Fibroblast of lung (primary cell): Measurements from ENCODE around the gene OTOA. TPM values are rescaled to one million over a fixed set of nuclear protein-coding genes. Genes with fewer than 3 reads are reported as not detected.
"Not testable (repeated sequence)": the region's sequence is repeated elsewhere in the genome, so short reads cannot be mapped to it uniquely, and the experiment has no call there.

Source experiments
- DNase-seq, 2 donors: peaks; one replicate each; pipeline versions ENCODE4 v3.0.0 to v3.0.0-alpha.2; 2010; ENCODE audit warnings: low read depth in 2 of 2
- H2AFZ ChIP-seq: 2 replicates; pipeline ENCODE4 v1.5.1; 2012; ENCODE audit warnings: low read length, control low read depth, inconsistent platforms
- H3K27ac ChIP-seq: 2 replicates; pipeline ENCODE4 v1.5.1; 2011; ENCODE audit warnings: low read length, control low read depth; ENCODE audit not compliant: insufficient read depth
- H3K27me3 ChIP-seq: 2 replicates; pipeline ENCODE4 v1.5.1; 2011; ENCODE audit warnings: mild to moderate bottlenecking, low read length; ENCODE audit not compliant: control insufficient read depth, insufficient read depth
- H3K36me3 ChIP-seq: 2 replicates; pipeline ENCODE4 v1.5.1; 2011; ENCODE audit warnings: low read length; ENCODE audit not compliant: control insufficient read depth, insufficient read depth
- H3K4me1 ChIP-seq: 2 replicates; pipeline ENCODE4 v1.5.1; 2011; ENCODE audit warnings: low read length; ENCODE audit not compliant: control insufficient read depth, insufficient read depth; ENCODE audit errors: extremely low read depth
- H3K4me2 ChIP-seq: 2 replicates; pipeline ENCODE4 v1.5.1; 2011; ENCODE audit warnings: low read length, control low read depth; ENCODE audit not compliant: insufficient read depth; ENCODE audit errors: extremely low read depth
- H3K4me3 ChIP-seq, 4 experiments: fragments of 200-600 bp in 1 of 4; sonication (generic) in 1 of 4; replicated peaks in 1 of 4; 2 replicates each; pipeline ENCODE4 v1.5.1; 2011 to 2016; ENCODE audit warnings: low read length in 4 of 4, low read depth in 3 of 4, mild to moderate bottlenecking in 3 of 4, control low read depth in 2 of 4, inconsistent platforms in 1 of 4, mixed read lengths in 1 of 4; ENCODE audit not compliant: insufficient read depth in 1 of 4; ENCODE audit errors: control extremely low read depth in 1 of 4
- H3K79me2 ChIP-seq: 2 replicates; pipeline ENCODE4 v1.5.1; 2012; ENCODE audit warnings: mild to moderate bottlenecking, low read length, inconsistent platforms; ENCODE audit not compliant: control insufficient read depth, insufficient read depth
- H3K9ac ChIP-seq: 2 replicates; pipeline ENCODE4 v1.5.1; 2011; ENCODE audit warnings: mild to moderate bottlenecking, low read length, control low read depth; ENCODE audit not compliant: insufficient read depth
- H3K9me3 ChIP-seq: 2 replicates; pipeline ENCODE4 v1.5.1; 2012; ENCODE audit warnings: low read depth, low read length; ENCODE audit not compliant: control insufficient read depth, insufficient read depth
- H4K20me1 ChIP-seq: 2 replicates; pipeline ENCODE4 v1.5.1; 2011; ENCODE audit warnings: low read length; ENCODE audit not compliant: control insufficient read depth, insufficient read depth; ENCODE audit errors: extremely low read depth
- EZH2 ChIP-seq: IDR thresholded peaks from 2 replicates; pipeline ENCODE4 v1.5.1; 2012; ENCODE audit warnings: low read length, control low read depth, mild to moderate bottlenecking; ENCODE audit errors: missing control alignments
- polyA plus RNA-seq, 2 donors: library from polyadenylated mRNA; depleted of rRNA in 1 of 2; stranded (reverse) in 1 of 2; unstranded in 1 of 2; fragments of >200 nt; gene quantifications; 2 replicates each; pipeline ENCODE4 v1.2.1, GENCODE V29; 2011 to 2012; ENCODE audit warnings: missing spikeins in 1 of 2
- total RNA-seq: library from RNA; depleted of rRNA; stranded (reverse); fragments of >200 nt; gene quantifications from 2 replicates; pipeline ENCODE4 v1.2.1, GENCODE V29; 2014
- TF ChIP-seq, protein P1 (sequence below), 2 donors: IDR thresholded peaks in 1 of 2; conservative IDR thresholded peaks in 1 of 2; 1 replicate in 1 of 2; 2 replicates in 1 of 2; pipeline ENCODE4 v1.5.1; 2011 to 2012; ENCODE audit warnings: low read length in 2 of 2, control low read depth in 1 of 2, inconsistent platforms in 1 of 2, low read depth in 1 of 2, mild to moderate bottlenecking in 1 of 2

Gene OTOA
- total and polyA plus RNA-seq, 2 donors (not counting 1 experiment from before 2014, with no cell fraction given) = 0.17 TPM; not detected in 1

DNA sequence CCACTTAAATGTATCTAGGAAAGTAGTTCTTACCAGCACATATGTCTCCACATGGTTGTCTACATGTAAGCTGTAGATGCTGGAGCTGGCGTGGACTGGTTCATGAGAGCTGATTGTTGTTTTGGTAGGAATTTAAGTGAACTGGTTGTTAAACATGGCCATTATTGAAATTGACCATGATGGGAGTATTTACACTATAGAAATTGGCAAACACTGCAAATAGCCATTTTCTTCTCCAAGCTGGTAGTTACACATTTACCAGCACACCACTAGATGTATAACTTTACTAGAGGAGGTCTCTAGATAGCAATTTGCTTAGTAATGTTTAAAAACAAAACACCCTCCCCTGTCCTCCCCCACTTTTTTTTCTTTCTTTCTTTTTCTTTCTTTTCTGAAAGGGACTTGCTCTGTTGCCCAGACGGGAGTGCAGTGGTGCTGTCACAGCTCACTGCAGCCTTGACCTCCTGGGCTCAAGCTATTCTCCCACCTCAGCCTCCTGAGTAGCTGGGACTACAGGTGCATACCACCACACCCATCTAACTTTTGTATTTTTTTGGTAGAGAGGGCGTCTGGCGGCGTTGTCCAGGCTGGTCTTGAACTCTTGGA lies 35.5 kb upstream of the OTOA start:
- Histone ChIP-seq H2AFZ (no peak overlapping the region), H3K79me2 (no peaks in the 10 kb centered on the region), H3K4me2 (no peak overlapping the region), H3K9me3 (no peaks in the 10 kb centered on the region), H3K27me3 (no peaks in the 10 kb centered on the region), H3K27ac (peak overlapping the region; percentile 85), H3K4me3 (no peak overlapping the region), H3K4me1 (peaks cover 14% of the 10 kb centered on the region), H4K20me1 (no peaks in the 10 kb centered on the region), H3K9ac (no peak overlapping the region), H3K36me3 (peaks cover 7% of the 10 kb centered on the region)
- TF ChIP-seq, protein P1, sequence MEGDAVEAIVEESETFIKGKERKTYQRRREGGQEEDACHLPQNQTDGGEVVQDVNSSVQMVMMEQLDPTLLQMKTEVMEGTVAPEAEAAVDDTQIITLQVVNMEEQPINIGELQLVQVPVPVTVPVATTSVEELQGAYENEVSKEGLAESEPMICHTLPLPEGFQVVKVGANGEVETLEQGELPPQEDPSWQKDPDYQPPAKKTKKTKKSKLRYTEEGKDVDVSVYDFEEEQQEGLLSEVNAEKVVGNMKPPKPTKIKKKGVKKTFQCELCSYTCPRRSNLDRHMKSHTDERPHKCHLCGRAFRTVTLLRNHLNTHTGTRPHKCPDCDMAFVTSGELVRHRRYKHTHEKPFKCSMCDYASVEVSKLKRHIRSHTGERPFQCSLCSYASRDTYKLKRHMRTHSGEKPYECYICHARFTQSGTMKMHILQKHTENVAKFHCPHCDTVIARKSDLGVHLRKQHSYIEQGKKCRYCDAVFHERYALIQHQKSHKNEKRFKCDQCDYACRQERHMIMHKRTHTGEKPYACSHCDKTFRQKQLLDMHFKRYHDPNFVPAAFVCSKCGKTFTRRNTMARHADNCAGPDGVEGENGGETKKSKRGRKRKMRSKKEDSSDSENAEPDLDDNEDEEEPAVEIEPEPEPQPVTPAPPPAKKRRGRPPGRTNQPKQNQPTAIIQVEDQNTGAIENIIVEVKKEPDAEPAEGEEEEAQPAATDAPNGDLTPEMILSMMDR (conservative IDR thresholded peaks at IDR 0.05 in 1 of 2, IDR thresholded peaks at IDR 0.05 in 1 of 2; ENCODE audit: low read depth in 1 of 2, low read length in 2 of 2) = no peak
- TF ChIP-seq EZH2 = no peak
- DNase-seq = no peak

DNA sequence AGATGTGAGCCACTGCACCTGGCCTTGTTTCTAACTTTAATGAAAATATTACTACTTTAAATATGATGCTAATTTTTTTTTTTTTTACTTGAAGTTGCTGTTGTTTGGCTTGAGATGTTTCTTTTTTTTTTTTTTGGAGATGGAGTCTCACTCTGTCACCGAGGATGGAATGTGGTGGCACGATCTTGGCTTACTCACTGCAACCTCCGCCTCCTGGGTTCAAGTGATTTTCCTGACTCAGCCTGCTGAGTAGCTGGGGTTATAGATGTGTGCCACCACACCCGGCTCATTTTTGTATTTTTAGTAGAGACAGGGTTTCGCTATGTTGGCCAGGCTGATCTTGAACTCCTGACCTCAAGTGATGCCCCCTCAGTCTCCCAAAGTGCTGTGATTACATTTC lies 35.0 kb upstream of the OTOA start:
- peaks cover 7% of the 10 kb centered on the region for H3K36me3 ChIP-seq
- peak in 1 of 2 donors; percentile 52 for DNase-seq
- TF ChIP-seq, protein P1 (conservative IDR thresholded peaks at IDR 0.05 in 1 of 2, IDR thresholded peaks at IDR 0.05 in 1 of 2; ENCODE audit: low read depth in 1 of 2, low read length in 2 of 2) = no peak
- no peak for TF ChIP-seq EZH2
- H3K79me2 ChIP-seq = no peaks in the 10 kb centered on the region
- H4K20me1 ChIP-seq = no peaks in the 10 kb centered on the region
- H3K27ac ChIP-seq = peak overlapping the region; percentile 85
- peaks cover 14% of the 10 kb centered on the region for H3K4me1 ChIP-seq
- no peak overlapping the region for H2AFZ ChIP-seq
- H3K9me3 ChIP-seq = no peaks in the 10 kb centered on the region
- H3K4me3 ChIP-seq = no peak overlapping the region
- H3K4me2 ChIP-seq = no peak overlapping the region
- H3K27me3 ChIP-seq = no peaks in the 10 kb centered on the region
- H3K9ac ChIP-seq = no peak overlapping the region

DNA sequence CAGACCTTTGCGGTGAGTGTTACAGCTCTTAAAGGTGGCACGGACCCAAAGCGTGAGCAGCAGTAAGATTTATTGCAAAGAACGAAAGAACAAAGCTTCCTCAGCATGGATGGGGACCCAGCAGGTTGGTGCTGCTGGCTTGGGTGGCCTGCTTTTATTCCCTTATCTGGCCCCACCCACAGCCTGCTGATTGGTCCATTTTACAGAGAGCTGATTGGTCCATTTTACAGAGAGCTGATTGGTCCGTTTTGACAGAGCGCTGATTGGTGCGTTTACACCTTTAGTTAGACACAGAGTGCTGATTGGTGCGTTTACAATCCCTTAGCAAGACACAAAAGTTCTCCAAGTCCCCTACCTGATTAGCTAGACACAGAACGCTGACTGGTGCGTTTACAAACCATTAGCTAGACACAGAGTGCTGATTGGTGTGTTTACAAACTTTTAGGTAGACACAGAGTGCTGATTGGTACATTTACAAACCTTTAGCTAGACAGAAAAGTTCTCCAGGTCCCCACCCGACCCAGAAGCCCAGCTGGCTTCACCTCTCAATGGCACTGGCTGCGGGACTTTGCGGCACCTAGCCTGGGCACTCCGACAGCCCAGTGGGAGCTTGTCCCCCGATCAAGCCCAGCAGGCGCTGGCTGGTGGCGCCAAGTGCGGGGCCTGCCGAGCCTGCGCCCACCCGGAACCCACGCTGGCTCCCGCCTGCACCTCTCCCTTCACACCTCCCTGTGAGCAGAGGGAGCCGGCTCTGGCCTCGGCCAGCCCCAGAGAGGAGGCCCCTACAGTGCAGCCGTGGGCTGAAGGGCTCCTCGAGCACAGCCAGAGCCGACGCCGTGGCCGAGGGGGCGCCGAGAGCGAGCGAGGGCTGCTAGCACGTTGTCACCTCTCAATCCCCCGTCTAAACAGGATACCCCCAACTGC lies 33.9 kb upstream of the OTOA start:
- not testable (repeated sequence) for H3K9me3 ChIP-seq, H4K20me1 ChIP-seq, H3K4me2 ChIP-seq, H3K36me3 ChIP-seq, H3K27me3 ChIP-seq, H3K9ac ChIP-seq, DNase-seq, H3K4me3 ChIP-seq, H3K79me2 ChIP-seq, H3K27ac ChIP-seq, H2AFZ ChIP-seq
- H3K4me1 ChIP-seq = peaks cover 14% of the 10 kb centered on the region

DNA sequence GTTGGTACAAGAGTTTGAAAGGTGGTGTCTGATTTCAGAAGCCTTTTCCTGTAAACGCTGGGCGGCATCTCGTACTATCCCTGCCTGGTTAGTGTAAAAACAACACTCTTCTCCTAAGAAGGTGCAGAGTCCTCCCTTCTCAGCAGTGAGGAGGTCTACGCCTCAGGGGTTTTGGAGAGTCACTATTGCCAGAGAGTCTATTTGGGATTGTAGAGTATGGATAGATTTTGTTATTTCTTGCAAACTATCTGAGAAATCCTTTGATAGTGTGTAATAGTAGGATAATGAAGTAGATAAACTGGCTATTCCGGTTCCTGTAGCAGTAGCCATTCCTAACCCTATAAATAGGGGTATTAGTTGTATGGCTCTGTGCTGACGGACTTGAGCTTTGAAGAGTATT lies 32.9 kb upstream of the OTOA start:
- not testable (repeated sequence) for H3K4me3 ChIP-seq, H3K9me3 ChIP-seq, H3K9ac ChIP-seq, H4K20me1 ChIP-seq, H3K27me3 ChIP-seq, H3K27ac ChIP-seq, H2AFZ ChIP-seq, DNase-seq, H3K79me2 ChIP-seq, H3K4me2 ChIP-seq, H3K36me3 ChIP-seq
- H3K4me1 ChIP-seq = peaks cover 14% of the 10 kb centered on the region

DNA sequence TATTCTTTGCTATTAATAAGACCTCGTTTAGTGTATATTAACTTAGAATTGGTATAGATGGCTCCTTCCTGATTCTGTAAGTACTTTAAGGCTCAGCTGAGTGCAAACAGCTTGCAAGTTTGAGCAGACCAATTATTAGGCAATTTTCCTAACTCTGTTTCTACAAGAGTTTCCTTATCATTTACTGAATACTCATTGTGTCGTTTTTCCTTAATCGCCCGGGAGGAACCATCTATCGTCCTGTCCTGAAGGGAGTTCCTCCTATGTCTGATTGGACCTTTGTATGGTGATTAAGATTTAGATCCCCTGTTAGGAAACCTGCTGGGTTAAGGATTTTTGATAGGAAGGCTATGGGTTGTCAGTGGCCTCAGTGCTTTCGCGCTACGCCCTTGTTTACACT lies 32.4 kb upstream of the OTOA start:
- H3K4me3 ChIP-seq, H3K27ac ChIP-seq, H2AFZ ChIP-seq, H3K4me2 ChIP-seq, H3K36me3 ChIP-seq, H4K20me1 ChIP-seq, H3K9ac ChIP-seq, DNase-seq, H3K79me2 ChIP-seq, H3K27me3 ChIP-seq, H3K9me3 ChIP-seq: not testable (repeated sequence)
- peaks cover 14% of the 10 kb centered on the region for H3K4me1 ChIP-seq
